Measurements from ENCODE around the gene MRPS9.

Gene MRPS9

DNA sequence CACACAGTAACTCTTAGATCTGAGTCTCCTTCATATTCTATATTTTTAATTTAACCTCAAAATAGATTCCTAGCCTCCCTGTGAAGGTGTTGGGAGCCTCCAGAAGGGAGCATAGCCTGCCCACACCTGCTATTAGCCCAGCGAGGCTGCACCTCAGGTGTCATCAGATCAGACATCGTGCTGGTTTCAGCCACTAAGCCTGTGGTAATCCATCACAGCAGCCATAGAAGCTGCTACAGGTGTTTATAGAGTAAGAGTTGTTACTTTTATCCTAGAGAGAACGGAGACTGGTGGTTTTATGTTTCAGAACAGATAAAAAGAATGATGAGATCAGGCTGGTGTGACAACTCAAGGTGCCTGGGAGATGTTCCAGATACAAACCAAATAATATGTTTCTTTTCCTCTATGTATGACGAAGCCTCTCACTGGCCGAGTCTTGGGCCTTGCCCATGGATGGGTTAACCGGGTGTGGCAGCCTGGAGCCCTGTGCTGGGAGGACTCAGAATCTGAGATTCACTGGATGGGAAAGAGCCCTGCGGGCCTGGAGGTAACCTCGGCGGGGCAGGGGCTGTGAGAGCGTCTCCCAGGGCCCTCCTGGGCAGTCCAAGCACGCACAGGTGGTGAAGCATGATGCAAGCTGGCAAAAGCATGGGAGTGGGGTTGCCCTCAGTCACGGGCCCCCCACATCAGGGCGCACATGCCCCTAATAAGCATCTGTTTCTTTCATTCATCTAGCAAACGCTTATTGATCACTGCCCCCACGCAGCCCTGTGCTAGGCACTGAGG, 73.7 kb downstream of the MRPS9 start:
- H3K9me3 ChIP-seq: no peaks in the 10 kb centered on the region
- DNase-seq: no peak
- no peaks in the 10 kb centered on the region for H3K27me3 ChIP-seq
- no peak overlapping the region for H3K27ac ChIP-seq
- peaks cover 0 to 8% (median 0%) of the 10 kb centered on the region in 3 donors for H3K36me3 ChIP-seq
- H3K4me1 ChIP-seq: no peaks in the 10 kb centered on the region
- H3K4me3 ChIP-seq: no peak overlapping the region
- intact Hi-C loops (cut with DNase I; ENCODE audit: low total_unique reads): loop anchor here (5.0 kb wide), 1 partner anchor 116 kb away; no protein-coding TSS in a partner anchor
- TF ChIP-seq CTCF (IDR thresholded peaks at IDR 0.05): no peak

DNA sequence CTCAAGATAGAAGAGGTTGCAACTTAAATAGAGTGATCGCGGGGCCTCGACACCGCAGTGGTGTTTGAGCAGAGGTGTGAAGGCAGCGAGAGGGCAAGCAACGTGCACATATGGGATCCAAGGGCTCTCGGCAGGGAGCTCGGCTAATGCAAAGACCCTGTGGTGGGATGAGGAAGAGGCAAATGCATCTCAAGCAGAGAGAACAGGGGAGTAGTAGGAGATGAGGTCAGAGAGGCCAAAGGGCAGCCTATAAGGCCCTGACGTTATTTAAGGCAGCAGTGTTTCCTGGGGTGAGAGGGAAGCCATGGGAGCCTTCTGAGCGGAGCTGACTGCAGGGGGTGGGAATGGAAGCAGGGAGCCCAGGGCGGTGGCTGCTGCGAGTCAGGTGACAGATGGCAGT, 74.5 kb downstream of the MRPS9 start:
- no peak for TF ChIP-seq CTCF (IDR thresholded peaks at IDR 0.05)
- intact Hi-C loops (cut with DNase I; ENCODE audit: low total_unique reads): loop anchor here (5.0 kb wide), 1 partner anchor 115 kb away; no protein-coding TSS in a partner anchor
- no peaks in the 10 kb centered on the region for H3K9me3 ChIP-seq

GRCh38 chr2:105113616-105114291, 75.9 kb downstream of the MRPS9 start:
- Histone ChIP-seq H3K9me3 (no peaks in the 10 kb centered on the region), H3K4me3 (no peak overlapping the region), H3K4me1 (no peaks in the 10 kb centered on the region), H3K36me3 (no peaks in the 10 kb centered on the region), H3K27ac (no peak overlapping the region), H3K27me3 (no peaks in the 10 kb centered on the region)
- intact Hi-C loops (cut with DNase I; ENCODE audit: low total_unique reads): loop anchor here (5.0 kb wide), 1 partner anchor 114 kb away; no protein-coding TSS in a partner anchor
- no peak for DNase-seq
- no peak for TF ChIP-seq CTCF (IDR thresholded peaks at IDR 0.05)

More for the DNA sequence above, 74.5 kb downstream of the MRPS9 start:
- Histone ChIP-seq H3K27ac (no peak overlapping the region), H3K4me3 (no peak overlapping the region), H3K36me3 (peaks cover 0 to 8% (median 0%) of the 10 kb centered on the region in 3 donors), H3K27me3 (no peaks in the 10 kb centered on the region), H3K4me1 (no peaks in the 10 kb centered on the region)
- DNase-seq: no peak

- TF ChIP-seq CTCF (IDR thresholded peaks at IDR 0.05): peak; percentile 33 to 60
- no peak overlapping the region for H3K27ac ChIP-seq
- no peaks in the 10 kb centered on the region for H3K4me1 ChIP-seq
- DNase-seq: no peak
- no peak overlapping the region for H3K4me3 ChIP-seq
- H3K27me3 ChIP-seq: no peaks in the 10 kb centered on the region
- intact Hi-C loops (cut with DNase I; ENCODE audit: low total_unique reads): loop anchor here (5.0 kb wide), 1 partner anchor 113 kb away; no protein-coding TSS in a partner anchor
- H3K36me3 ChIP-seq: no peaks in the 10 kb centered on the region
- no peaks in the 10 kb centered on the region for H3K9me3 ChIP-seq
Observed at GRCh38 chr2:105114551-105114950, 76.7 kb downstream of the MRPS9 start.

- DNase-seq: no peak
- Histone ChIP-seq H3K27ac (no peak overlapping the region), H3K9me3 (no peaks in the 10 kb centered on the region), H3K27me3 (no peaks in the 10 kb centered on the region), H3K4me3 (no peak overlapping the region), H3K4me1 (no peaks in the 10 kb centered on the region), H3K36me3 (no peaks in the 10 kb centered on the region)
- intact Hi-C loops (cut with DNase I; ENCODE audit: low total_unique reads): loop anchor here (5.0 kb wide), 1 partner anchor 121 kb away; no protein-coding TSS in a partner anchor
- TF ChIP-seq CTCF (IDR thresholded peaks at IDR 0.05): no peak
Observed at GRCh38 chr2:105116348-105116747, 78.5 kb downstream of the MRPS9 start.
